ENCODE measurements around the gene FRMD4A.
"Not testable (repeated sequence)": the region's sequence is repeated elsewhere in the genome, so short reads cannot be mapped to it uniquely, and the experiment has no call there.

FRMD4A gene

GRCh38 chr10:13867822-13868221 is 462.9 kb downstream of the FRMD4A start:
- no peak for DNase-seq

- DNase-seq = no peak
These were observed 464.8 kb downstream of the FRMD4A start for GRCh38 chr10:13865758-13866491.

DNA sequence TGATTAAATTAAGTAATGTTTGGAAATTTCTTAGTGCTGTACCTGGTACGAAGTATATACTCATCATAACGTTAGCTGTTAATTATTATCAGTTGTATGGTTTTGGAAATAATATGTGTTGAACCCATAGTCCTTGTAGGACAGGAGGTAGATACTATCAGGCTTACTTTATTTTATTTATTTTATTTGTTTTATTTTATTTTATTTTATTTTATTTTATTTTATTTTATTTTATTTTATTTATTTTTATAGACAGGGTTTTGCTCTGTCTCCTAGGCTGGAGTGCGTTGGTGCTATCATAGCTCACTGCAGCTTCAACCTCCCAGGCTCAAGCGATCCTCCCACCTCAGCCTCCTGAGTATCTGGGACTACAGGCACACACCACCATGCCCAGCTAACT is 465.5 kb downstream of the FRMD4A start:
- not testable (repeated sequence) for DNase-seq

DNA sequence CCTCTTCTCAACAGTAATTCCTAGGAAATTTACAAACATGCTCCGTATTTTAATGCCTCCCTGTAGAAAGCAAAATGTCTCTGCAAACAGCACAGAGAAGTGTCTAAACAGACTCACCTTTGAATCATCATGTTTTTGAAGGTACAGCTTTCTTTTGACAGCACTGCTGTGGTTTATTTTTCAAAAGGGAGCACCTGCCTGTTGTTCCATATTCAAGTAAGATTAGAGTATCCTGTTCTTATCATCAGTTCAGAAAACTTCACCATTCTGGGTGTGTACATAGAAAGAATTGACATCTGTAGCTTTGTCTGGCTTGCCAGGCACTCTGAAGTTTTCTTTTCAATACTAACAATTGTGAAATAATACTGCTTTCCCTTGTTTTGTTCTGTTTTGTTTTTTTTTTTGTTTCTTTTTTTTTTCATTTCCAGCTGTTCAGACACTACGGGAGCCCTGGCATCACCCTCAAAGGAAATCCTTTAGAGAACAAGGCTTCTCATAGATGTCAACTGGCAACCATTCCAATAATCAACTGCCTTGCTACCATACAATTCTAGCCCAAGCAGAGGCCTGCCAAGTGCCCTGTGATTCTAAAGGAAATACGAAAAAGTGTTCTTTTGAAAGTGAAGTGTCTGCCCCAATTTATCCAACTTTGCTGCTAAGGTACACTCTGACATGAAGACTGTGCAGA is 468.0 kb downstream of the FRMD4A start:
- no peak for DNase-seq

DNA sequence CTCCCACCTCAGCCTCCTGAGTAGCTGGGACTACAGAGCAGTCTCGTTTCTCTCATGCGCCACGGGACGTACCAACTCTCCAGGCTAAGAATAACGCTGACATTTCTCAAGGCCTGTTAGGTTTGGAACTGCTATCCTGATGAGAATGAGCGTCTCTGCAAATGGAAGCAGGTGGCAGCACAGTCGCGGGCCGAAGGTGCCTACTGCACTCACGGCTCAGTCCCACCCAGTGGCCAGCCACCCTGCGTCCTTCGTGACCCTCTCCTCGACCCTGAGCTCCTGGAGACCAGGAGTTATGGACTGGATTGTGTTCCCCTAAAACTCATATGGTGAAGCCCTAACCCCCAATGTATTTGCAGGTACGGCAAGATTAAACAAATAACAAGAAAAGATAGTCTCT is 469.8 kb downstream of the FRMD4A start:
- no peak for DNase-seq

DNA sequence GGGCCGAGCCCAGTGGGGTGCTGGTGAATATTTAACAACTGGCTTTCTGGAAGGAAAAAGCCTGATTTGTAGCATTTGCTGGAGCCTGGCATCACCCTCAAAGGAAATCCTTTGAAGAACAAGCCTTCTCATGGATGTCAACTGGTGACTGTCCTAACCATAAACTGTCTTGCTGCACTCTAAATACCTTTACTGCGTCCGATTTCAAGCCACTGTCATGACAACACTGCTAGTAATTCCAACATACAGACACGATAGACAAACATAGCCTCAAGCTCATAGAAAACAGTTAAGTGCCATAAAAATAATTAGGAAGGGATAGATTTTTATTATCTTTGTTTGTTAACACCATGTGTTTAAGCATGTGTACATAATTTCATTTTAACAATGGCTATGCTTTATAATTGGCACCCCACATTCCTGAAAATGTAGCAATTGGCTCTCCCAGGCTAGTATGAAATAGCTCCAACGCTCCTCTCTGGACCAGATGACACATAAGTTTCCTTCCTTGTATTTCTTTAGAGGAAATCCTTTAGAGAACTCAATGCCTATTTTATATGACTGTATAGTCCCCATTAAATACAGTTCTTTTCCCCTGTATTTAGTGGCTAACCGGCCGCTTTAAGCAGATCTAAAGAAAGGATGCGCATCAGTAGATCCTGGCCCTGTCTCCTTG is 470.6 kb downstream of the FRMD4A start:
- no peak for DNase-seq

GRCh38 chr10:13858709-13859108 is 472.0 kb downstream of the FRMD4A start:
- no peak for DNase-seq

DNA sequence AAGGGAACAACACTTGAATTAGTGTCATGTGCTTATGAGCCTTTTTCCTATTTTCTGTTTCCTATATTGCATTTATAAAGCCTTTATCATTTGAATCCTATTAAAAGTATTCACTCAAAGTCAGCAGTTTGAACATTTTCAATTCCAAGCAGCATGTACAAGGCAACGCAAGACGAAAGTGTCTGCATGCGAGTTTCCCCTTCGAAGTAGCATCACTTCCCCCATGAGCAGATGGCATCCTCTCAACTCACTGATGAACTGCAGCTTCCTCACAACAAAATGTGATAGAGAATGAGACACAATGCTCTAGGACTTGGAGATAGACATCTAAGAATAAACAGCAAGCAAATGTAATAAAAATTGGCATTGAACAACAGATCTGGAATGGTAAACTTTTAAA is 473.3 kb downstream of the FRMD4A start:
- no peak for DNase-seq

DNA sequence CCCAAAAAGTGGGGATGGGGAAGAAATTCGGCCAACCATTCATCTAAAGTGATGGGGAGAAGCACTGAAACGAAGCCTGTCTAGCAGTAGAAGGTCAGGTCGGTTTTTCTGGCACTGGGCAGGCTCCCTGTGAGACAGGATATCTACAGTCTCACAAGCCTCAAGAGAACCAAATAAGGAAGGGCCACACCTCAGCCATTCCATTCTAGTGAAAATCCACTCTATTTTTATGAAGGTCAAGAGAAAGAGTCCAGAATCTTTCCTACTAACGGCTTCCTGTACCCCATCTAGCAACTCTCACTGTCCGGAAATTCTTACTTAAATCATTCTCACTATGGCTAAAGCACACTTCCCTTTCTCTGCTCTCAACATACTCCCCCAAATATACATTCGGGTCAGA is 476.9 kb downstream of the FRMD4A start:
- no peak for DNase-seq

- DNase-seq = no peak
These were observed 477.9 kb downstream of the FRMD4A start for GRCh38 chr10:13852872-13853271.

GRCh38 chr10:13851906-13852305 is 478.8 kb downstream of the FRMD4A start:
- DNase-seq = no peak

GRCh38 chr10:13848520-13849445 is 481.9 kb downstream of the FRMD4A start:
- DNase-seq = no peak

GRCh38 chr10:13847201-13847631 is 483.5 kb downstream of the FRMD4A start:
- no peak for DNase-seq

- no peak for DNase-seq
These were observed 484.8 kb downstream of the FRMD4A start for GRCh38 chr10:13845897-13846296.

- DNase-seq = no peak
These were observed 486.1 kb downstream of the FRMD4A start for GRCh38 chr10:13844651-13845050.

DNA sequence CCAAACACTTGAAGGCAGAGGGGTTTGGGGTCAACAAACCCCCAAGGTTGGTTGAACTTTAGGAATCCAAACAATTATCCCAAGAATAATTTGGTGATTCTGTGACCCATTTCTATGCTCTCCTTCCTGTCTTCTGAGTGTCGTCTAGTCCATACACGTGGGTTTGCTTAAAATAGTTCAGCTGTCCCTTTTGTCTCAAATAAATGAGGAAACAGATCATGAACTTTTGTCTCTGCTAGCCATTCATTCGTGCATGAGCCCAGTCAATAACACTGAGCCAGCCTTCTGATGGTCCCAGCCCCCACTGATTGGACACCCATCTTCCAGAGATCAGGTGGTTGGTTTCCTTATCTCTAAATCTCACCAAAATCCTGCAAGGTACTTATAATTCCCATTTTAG is 488.6 kb downstream of the FRMD4A start:
- no peak for DNase-seq

DNA sequence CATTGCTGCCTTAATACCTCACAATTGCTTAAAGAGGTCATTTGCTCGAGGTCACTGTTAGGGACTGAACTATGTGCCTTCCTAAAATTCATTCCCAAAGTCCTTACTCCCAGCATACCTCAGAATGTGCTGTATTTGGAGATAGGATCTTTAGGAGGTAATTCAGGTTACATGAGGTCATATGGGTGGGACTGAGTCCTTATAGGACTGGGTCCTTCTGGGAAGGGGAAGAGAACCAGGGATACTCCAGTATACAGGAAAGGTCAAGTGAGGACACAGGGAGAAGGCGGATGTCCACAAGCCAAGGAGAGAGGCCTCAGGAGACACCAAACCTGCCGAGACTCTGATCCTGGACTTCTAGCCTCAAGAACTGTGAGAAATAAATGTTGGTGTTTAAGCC is 490.7 kb downstream of the FRMD4A start:
- no peak for DNase-seq

DNA sequence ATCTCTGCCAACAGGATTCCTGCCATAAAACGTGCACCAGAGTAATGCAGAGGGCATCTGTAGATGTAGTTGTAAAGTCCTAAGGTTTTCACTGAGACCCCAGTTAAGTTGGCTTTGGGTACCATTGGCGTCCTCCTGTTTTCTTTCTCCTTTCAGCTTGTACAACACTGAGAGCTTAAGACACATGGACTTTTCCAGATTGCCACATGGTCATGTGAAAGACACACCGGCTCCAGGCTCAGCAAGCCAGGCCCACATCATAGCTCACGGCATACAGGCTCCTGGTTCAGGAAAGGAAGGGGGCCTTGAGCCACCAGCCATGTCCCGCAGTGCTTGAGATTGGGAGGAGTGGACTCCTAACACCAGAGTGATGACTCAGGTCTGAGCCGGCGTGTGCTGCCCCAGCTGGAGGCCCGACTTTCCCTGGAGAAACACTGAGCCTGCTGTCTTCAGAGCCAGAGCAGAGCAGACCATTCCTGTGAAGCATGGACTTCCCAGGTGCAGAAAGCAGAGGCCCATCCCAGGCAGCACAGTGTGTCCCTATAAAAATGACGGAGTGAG is 491.2 kb downstream of the FRMD4A start:
- no peak for DNase-seq

- DNase-seq = no peak
These were observed 491.7 kb downstream of the FRMD4A start for GRCh38 chr10:13839030-13839429.

DNA sequence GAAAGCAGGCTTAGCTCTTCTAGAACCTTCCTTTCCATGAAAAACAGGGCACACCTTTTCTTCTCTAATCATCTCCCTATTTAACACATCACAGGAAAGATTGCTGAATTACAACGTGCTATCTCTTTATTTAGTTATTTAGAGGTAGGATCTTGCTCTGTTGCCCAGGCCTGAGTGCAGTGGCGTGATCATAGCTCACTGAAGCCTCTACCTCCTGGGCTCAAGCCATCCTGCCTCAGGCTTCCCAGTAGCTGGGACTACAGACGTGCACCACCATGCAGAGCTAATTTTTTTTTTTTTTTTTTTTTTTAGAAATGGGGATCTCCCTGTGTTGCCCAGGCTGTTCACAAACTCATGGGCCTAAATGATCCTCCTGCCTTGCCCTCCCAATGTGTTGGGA is 492.8 kb downstream of the FRMD4A start:
- DNase-seq = no peak

DNA sequence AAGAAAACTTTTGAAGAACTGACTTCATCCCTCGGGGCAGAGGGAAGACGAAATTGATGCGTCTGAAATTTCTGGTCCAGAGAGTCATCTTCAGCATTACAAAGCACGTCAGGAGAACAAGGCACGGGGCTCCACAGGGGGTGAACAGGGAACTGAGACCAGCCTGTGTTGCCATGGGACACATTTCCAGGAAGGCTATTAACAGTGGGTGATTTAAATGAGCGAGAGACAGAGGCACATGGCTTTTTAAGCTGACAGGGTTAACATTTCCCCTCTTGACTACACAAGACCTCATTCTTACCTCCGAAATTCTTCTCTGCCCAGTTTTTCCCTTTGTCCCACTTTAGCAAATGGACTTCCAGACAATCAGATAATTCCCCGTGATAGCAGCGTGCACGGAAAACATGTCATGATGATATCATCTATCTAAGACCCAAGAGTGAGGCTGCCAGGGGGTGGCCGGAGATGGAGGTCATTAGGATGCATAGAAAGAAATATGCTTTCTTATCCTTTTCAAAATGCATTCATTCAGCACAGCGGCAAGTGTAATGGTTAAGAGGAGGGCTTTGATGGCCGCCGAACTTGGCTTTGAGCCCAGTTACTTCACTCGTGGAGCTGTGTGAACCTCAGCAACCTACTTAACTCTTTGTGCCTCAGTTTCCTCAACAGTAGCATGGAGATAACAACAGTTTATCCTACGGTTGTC is 496.0 kb downstream of the FRMD4A start:
- DNase-seq = no peak

DNA sequence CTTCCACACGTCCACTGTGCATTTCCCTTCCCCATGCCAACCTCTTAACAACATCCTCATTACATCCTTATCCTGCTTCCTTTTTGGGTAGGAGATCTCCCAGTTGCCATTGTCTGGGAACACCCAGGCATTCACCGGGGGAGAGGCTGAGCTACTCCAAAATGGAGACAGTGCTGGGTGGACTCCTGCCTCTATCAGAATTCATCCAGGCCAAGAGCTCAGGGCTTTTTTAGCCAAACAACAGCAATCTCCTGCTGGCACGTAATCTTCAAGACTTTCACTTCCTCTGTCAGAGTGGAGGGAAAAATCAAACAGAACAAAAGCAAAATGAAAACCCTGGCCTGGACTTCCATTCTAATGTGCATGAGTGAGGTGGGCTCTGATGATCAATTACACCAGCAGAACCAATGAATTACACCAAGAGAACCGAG is 499.0 kb downstream of the FRMD4A start:
- no peak for DNase-seq
